GM20000 (cell line): ENCODE data around the gene EFNA5.

Experiments
- DNase-seq: peaks from one replicate; pipeline ENCODE4 v3.0.0; 2012; ENCODE audit warnings: low spot score
- CTCF ChIP-seq: IDR thresholded peaks from 2 replicates; pipeline ENCODE4 v1.5.1; 2012; ENCODE audit warnings: mild to moderate bottlenecking, control low read depth; ENCODE audit errors: extremely low read depth, missing control alignments

Gene EFNA5

GRCh38 chr5:107377277-107377609 lies 293.5 kb downstream of the EFNA5 start:
- no peak for TF ChIP-seq CTCF
- DNase-seq = no peak

GRCh38 chr5:107376546-107377276 lies 294.0 kb downstream of the EFNA5 start:
- no peak for TF ChIP-seq CTCF
- no peak for DNase-seq

GRCh38 chr5:107373549-107374263 lies 297.0 kb downstream of the EFNA5 start:
- no peak for TF ChIP-seq CTCF

GRCh38 chr5:107372723-107373450 lies 297.9 kb downstream of the EFNA5 start:
- no peak for DNase-seq
- no peak for TF ChIP-seq CTCF

More at GRCh38 chr5:107373549-107374263, 297.0 kb downstream of the EFNA5 start:
- no peak for DNase-seq

- no peak for TF ChIP-seq CTCF
- DNase-seq = no peak
Measured at GRCh38 chr5:107370396-107370968, 300.3 kb downstream of the EFNA5 start.

GRCh38 chr5:107369622-107370021 lies 301.1 kb downstream of the EFNA5 start:
- no peak for TF ChIP-seq CTCF
- DNase-seq = no peak
